Cortex of kidney (tissue), 1 donor: ENCODE results near the gene FOXR1.

ENCODE experiments used
- DNase-seq: peaks from one replicate; lab custom pipeline; 2025; lab: John Stamatoyannopoulos, UW

FOXR1 gene, protein sequence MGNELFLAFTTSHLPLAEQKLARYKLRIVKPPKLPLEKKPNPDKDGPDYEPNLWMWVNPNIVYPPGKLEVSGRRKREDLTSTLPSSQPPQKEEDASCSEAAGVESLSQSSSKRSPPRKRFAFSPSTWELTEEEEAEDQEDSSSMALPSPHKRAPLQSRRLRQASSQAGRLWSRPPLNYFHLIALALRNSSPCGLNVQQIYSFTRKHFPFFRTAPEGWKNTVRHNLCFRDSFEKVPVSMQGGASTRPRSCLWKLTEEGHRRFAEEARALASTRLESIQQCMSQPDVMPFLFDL

DNA sequence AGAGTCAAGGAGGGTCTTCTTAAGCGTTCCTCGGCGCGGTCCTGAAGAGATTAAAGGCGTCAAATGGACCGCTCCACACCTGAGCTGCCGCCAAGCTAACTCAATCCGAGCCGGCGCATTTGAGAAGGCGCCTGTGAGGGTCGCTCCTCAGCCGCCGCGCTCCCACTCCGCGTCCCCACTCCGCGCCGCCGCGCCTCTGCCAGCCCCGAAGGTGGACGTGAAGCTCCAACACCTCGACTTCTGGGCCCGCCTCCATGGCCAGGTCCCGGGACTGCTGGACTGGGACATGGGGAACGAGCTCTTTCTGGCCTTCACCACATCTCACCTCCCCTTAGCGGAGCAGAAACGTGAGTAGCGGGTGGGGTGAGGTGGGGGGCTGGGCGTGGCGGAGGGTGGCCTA is at the start of gene FOXR1:
Gene FOXR1 (plus strand): TSS at position 116 of the 400 bp plus-strand sequence. CDS start 171 bp downstream, at position 287.
- no peak for DNase-seq

DNA sequence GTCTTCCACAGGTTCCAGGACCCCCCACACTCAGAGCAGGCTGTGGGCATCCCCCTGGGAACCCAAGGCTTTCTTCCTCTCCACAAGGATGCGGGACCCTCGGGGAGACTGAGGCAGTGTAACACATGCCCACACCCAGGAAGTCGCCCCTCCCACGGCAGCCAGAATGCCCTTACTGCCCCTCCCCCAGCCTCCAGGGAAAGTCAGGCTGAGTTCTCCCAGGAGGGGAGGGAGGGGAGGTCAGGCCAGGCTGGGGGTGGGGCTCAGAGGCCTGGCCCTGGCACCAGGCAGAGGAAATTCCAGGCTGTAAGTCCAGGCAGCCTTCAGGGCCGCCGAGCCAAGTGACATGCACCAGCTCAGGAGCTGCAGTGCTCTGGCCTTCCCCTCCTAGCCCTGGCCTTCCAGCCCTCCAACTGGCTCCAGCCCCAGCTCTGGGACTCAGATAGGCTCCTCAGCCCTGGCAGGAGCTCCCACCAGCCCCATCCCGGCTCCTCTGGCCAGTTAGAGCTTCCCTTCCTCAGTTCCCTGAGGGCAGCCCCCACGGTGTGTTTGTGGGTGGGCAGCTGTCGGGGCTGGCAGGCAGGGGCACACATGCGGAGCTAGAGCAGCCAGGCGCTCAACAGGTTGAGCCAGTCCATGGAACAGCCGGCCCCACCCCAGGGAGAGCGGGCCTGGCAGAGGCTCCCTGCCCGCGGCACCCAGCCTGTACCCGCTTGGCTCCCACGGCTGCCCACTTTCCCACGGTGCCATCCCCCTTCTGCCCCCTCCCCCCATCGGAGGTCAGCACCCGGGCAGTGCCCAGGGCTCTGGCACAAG is 49.4 kb upstream of the FOXR1 start:
- DNase-seq, result no peak

DNA sequence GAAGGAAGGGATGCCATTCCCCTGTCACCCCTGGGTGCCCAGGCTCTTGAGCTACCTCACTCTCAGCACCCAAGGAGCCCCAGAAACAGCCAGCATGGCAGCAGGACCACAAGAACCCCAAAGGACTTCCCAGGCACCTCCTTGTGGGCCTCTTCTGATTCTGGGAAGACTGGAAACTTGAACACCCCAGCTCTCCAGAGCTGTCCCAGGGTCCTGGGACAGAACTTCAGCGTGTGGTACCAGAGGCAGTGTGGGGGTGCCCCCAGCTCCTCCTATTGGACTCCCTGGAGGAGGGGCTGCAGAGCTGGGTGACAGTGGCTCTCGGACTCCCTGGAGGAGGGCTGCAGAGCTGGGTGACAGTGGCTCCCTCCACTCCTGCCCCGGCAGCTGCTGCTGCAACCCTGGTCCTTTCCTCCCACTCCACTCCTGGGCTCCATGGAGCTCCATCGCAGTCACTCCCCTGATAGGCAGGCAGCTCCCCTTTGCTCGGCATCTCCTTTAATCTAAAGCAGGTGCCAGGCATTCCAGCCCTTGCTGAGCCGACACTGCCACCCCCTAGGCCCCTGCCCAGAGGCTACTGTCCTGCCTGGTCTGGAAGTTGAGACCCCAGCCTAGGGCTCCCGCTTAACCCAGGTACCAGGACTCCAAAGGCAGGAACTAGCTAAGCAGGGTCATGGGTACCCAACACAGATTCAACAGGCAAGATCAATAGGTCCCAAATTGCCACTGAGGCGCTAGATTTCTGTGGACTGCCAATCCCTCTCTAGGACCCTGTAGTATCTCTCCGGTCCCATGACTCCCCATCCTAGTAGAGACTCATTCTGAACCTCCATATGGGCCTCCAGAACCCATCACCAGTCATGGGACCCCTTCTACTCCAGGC is 48.6 kb upstream of the FOXR1 start:
- no peak for DNase-seq

DNA sequence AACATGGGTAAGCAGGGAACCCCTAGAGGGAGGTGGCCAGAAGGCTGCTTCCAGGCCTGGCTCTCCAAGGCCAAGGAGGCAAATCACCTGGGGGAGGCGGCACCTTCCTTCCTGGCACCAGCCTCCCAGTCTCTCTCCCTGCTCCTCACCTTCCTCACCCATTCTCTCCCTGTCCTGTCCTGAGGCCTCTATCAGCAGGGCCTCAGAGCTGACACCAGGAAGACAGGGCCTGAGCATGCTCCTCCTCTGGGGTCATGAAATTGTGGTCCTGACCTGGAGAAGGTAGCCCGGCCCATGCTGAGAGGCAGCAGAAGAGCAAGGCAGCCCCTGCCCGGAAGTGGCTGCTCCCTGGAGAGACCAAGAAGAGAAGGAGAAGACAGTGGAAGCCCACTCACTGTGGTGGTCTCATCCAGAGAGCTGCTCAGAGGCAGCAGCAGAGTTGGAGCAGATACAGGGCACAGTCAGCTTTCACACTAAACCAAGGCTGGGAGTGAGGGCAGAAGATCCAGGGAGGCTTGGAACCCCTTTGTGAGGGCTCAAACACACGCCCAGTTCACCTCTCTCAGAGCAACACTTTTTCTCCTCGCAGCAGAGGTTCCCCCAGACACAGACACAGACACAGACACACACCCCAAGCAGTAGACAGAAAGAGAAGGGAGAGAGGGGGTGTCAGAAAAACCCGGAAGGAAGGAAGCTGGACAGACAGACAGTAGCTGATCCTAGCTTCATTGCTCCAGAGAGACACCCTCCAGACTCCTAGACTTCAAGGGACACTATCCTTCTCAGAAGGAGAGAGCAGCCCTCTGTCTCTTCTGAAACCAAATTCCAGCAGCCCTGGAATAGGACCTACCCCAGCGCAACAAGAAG is 47.6 kb upstream of the FOXR1 start:
- no peak for DNase-seq

DNA sequence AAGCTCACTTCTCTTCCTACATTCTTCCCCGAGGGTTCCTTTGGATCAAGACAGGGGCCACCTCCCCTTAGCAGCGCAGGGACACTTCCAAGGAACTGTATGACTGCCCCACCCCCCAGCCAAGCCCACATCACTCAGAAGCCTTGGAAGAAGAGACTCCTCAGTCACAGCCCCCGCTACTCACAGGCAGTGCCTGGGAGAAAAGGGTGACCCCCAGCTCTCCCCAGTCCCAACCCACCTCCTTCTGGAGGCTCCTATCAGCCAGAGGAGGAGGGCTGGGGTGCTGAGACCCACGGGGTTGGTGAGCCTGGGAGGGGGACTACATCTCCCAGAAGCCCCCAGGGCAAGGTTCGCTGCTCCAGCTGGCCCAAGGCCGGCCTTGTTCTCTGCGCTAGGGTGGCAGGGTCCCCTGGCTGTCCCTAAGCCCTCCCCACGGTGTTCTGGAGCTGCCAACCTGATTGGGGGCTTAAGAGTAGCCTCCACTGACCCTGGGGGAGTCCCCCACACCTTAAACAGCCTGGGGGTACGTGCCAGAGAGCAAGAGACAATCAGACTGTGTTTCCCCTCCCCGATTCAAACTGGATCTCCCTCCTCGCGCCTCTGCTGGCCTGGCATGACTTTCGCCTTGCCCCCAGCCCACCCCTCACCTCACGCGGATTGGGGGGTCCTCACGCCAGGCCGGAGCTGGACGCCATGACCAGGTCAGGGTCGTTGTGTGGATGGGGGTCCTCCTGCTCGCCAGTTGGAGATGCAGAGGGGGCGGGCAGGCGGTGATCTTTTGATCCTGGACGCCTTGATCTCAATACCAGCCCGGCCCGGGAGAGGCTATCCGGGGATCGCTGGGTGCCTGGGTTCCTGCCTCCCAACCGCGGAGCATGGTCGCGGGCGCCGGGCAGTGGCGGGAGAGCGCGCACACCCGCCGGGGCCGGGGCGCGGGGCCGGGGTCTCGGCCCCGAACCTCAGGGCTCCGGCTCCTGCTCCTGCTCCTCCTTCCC is 46.7 kb upstream of the FOXR1 start:
- DNase-seq, result no peak

DNA sequence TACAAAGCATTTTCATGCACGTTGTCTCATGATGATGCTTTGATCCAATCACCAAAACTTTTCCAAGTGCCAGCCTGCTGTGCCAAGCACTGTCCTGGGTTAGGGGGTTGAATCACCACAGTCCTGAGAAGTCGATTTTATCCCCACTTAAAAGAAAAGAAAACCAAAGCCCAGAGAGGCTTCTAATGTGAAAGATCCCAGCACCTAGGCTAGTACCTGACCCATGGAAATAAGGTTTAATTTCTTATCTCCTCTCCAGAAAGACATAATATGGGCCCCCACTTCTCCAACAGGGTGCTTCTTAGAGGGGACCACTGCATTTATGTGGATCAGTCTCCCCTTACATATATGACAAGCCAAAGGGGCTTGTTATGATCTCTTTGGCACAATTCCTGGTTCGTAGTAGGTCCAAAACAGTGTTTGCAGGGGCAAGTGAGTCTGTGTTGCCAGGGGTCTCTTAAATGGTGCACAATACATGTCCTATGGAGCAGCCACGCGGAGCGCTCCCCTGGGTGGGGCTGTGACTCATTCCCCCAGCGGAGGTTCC is 43.9 kb upstream of the FOXR1 start:
- DNase-seq, result no peak

DNA sequence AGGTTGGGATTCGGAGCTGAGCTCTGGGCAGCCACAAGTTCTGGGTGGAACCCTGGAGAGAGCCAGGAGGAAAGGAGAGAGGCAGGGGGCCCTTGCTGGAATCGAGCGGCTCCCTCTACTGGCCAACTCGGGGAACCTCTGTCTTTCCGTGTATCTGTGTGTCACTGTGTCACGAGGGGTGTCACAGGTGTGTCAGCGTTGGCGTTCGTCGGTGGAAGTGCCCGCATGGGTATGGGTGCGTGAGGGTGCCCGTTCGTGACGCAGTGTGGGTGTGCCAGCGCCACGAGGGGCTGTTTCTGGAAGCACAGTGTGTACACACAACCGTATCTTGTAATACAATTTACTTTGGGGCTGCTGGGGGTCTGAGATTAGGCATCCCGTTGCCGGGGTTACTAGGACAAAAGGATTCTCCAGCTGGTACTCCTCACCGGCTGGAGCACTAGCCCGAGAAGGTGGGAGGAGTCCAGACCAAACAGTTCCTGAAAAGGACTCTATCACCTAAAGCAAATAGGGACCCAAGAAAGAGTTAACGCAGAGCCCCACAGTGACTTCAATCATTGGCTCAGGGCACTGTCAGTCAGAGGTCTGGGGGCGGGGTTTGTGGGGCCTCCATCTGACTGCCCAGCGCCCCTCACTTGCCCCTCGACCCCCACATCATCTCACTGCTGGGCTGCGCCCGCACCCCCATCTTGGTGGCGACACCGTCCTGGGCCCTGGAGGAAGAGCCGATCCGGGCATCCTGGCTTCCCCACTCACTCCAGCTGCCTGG is 43.3 kb upstream of the FOXR1 start:
- no peak for DNase-seq

DNA sequence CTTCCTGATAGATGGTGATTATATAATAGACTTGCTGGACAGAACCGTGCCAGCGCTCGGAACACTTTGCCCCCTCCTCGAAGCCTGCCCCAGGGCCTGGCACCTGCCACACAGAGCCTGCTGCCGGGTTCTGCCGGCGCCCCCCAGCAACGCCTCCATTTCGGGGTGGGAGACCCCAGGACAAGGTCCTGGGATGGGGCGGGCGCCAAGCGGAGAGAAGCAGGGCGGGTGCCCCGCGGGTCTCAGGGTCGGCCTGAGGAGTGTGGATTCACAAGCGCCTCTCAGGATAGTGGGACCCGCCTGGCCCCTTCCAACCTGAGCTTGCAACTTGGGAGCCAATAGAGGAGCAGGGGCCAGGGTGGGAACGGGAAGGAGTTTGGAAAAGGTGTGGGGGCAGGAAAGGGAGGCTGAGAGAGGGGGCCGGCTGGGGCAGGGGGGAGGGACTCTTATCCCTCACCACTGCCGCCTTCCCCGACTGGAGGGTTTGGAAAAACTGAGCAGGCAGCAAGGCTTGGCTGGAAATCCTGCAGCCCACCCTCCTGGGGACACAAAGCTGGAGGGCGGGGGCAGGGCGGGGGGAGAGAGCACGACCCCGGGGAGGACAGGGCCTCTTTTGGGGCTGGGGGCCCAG is 42.6 kb upstream of the FOXR1 start:
- no peak for DNase-seq

DNA sequence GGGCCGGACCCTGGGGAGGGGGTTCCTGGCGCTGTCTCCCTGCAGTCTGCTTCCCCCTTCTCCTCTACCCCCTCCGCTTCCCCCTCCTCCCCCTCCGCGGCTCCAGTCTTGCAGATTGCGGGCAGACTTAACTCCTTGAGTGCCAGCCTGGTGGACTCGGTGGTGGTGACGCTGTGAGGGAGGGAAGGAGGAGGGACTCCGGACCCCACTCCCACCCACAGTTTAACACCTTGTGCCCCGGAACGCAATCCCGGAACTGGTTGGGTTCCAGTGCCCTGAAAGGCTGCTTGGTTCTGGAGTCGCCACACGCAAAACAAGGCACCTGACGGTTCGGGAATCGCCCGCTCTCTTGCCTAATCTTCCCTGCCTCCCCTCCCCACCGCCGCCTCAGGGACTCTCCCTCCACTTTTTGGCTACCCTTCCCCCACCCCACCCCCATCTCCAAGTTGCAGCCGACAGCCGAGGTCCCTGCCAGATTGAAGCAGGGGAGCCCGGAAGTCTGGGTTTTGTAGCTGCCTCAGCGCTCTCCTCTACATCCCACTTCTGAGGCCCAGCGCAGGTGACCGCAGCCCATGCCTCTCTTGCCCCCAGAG is 42.0 kb upstream of the FOXR1 start:
- no peak for DNase-seq

DNA sequence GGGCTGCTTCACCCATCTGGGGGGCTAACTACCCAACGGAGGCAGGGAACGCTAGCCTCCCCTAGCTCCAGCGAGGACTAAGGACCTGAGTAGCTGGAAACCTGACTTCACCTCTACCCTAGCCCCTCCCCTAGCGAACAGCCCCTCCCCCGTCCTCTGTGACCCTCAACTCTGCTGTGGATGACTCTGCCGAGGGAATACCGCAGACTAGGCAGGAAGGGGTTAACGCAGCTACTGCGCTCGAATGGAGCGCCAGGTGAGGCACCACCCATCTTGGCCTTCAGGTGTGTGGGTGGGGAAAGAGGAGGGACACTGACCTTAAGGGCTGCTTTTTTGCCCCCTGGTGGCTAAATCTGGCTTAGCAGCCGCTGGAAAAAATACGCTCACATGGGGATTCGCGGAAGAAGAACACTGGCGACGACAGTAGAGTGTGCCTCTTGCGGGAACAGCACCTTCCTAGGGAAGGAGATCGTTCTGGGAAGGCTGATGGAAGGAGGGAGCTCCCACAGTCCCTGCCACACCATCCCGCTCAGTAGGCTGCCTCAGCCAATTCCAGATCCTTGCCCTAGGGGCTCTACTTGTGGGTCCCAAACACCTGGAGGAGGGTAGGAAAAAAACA is 41.4 kb upstream of the FOXR1 start:
- no peak for DNase-seq

DNA sequence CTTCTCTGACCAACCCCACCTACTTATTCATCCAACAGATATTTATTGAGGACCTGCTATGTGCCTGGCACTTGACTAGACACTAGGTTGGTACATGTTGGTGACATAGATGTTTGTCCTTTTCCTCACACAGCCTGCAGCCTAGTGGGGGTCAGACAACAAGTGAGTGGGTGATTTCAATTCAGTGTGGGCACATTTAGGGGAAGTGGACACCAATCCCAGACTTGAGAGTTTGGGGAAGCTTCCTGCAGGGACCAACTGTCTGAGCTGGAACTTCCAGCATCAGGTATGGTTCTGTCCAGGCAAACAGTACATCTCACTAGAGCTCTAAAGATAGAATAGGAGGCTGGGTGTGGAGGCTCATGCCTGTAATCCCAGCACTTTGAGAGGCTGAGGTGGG is 40.0 kb upstream of the FOXR1 start:
- DNase-seq, result no peak

DNA sequence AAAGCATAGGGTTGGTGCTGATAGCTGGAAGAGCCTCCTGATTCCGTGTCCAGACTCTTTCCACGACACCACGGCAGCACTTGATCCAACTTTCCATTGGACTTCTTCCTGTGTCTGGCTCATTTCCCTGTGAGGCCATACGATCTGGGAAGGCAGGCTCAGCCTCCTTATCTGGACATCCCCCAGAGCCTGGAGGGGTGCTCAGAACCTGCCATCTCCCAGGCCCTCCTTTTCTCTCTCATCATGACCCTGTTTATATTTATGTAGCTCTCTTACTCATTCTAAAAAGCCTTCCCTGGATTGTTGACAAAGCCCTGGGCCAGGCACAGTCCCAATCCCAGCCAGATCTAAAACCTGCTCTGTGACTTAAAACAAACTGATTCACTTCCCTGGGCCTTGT is 38.1 kb upstream of the FOXR1 start:
- no peak for DNase-seq

DNA sequence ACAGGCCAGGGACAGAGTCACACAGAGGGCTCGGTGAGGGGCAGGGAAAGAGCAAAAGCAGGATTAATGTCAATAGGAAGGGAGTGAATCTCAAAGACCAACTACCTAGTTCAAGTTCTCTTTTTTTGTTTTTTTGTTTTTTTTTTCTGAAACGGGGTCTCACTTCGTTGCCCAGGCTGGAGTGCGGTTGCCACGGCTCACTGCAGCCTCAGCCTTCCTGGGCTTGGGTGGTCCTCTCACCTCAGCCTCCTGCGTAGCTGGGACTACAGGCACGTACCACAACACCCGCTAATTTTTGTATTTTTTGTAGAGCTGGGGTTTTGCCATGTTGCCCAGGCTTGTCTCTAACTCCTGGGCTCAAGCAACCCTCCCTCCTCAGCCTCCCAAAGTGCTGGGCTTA is 36.2 kb upstream of the FOXR1 start:
- no peak for DNase-seq

DNA sequence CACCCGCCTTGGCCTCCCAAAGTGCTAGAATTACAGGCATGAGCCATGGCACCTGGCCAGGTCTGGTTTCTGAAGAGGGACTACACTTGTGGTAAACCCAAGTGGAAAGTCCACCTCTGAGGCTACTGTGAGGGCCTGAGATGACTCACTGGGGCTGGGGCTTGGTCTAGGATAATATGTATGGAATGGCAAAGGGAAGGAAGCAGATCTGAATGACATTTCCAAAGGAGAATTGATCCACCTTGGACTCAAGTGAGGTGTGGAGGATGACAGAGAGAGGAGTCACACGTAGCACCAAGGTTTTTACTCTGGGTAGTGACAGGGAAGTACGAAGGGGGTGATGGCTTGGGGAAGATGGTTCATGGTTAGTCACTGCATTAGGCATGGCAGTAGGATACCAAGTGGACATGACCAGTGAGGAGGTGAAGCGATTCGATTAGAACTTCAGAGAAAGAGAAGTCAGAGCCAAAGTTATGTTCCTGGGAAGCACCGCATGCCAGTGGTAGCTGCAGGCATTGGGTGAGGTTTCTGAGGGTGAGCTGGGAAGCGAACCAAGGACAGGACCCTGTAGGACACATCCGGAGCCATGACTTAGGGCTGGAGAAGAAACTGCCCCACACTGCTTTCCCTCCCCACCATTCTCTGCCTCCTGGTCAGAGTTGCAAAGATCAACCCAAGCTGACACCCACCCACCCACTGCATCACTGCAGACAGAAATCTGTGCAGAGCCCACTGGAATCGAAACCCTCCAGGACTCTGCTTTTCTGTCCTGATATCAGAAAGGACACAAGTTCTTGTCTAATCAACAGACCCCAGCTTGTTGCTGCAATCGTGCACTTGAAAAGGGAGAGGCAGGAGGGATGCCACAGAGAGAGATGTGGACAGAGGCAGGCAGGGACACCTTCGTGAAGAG is 32.8 kb upstream of the FOXR1 start:
- DNase-seq, result no peak

DNA sequence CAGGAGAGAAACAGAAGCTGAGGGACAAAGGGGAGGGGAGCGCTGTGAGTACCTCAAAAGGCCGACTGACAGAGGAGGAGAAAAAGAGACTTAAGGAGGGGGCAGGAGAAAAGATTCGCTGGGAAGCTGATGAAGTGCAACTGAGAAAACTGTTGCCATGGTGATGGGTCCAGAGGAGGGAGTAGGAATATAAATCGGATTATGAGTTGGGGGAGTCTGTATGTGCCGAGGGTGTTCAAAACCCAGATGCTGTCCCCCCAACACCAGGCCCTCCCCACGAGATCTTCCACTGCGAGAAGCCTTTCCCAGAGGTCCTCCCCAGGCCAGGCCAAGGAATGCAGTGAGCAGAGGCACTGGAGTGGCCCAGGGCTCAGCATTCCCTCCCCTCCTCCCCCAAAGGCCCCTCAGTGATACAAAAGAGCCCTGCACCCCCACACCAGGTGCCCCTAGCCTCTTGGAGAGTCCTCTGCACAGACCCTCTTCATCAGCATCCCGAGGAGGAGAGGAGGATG is 32.1 kb upstream of the FOXR1 start:
- no peak for DNase-seq

DNA sequence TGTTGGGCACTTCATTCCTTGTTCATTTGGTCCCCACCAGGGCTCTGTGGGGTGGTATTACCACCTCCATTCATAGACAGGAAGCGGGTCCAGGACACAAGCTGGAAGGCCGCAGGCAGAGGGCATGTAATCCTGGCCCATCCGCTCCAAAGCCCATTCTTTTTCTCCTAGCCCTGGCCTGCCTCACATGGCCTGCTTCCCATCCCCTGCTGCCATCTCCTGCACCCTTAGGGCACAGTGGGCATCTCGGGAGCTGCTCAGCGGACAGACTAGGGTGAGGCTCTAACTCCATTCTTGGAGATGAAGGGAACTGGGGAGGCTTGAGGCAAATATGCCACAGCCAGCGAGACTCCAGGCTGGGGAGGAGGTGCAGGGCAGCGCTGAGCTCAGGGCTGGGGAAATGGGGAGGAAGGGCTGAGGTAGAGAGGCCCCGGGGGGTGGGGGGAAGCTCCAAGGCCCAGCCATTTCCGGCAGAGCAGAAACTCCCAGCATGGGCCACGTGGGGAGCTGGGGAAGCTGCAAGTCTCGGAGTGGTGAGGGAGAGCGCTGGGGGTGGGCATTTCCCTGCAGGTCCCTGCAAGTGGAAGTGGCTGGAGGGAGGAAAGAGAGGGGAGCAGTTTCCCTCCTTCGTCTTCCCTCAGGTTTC is 31.5 kb upstream of the FOXR1 start:
- no peak for DNase-seq
